Measurements from ENCODE around the gene PRDM16.

DNA sequence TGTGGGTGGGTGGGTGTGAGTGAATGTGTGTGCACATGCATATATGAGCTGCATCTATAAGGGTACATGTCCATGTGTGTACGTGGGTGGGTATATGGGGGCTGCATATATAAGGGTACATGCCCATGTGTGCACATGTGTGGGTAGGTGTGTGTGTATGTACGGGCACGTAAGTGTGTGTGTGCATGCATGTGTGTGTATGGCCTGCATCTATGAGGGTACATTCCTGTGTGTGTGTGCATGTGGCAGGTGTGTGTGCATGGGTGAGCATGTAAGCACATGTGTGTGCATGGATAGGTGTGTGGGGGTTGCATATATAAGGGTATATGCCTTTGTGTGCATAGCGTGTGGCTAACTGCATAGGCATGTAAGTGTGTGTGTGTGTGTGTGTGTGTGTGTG is 204.4 kb downstream of the PRDM16 start:
- TF ChIP-seq, protein P1, sequence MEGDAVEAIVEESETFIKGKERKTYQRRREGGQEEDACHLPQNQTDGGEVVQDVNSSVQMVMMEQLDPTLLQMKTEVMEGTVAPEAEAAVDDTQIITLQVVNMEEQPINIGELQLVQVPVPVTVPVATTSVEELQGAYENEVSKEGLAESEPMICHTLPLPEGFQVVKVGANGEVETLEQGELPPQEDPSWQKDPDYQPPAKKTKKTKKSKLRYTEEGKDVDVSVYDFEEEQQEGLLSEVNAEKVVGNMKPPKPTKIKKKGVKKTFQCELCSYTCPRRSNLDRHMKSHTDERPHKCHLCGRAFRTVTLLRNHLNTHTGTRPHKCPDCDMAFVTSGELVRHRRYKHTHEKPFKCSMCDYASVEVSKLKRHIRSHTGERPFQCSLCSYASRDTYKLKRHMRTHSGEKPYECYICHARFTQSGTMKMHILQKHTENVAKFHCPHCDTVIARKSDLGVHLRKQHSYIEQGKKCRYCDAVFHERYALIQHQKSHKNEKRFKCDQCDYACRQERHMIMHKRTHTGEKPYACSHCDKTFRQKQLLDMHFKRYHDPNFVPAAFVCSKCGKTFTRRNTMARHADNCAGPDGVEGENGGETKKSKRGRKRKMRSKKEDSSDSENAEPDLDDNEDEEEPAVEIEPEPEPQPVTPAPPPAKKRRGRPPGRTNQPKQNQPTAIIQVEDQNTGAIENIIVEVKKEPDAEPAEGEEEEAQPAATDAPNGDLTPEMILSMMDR (conservative IDR thresholded peaks at IDR 0.05), result no peak
- no peak for TF ChIP-seq ZFX (IDR thresholded peaks at IDR 0.05)

Measured in C4-2B (cell line).